Mesendoderm (in vitro differentiated cells): ENCODE data around the gene GADD45GIP1.

Experiments
- DNase-seq: peaks from one replicate; pipeline ENCODE4 v3.0.0; 2013
- H2AK5ac ChIP-seq: 2 replicates; pipeline ENCODE4 v1.6.1; 2013; ENCODE audit warnings: low read length, inconsistent platforms
- H2BK120ac ChIP-seq: 2 replicates; pipeline ENCODE4 v1.6.1; 2013; ENCODE audit warnings: low read depth, mild to moderate bottlenecking, low read length, moderate library complexity, mixed read lengths
- H2BK15ac ChIP-seq: replicated peaks from 2 replicates; pipeline ENCODE4 v1.6.1; 2013; ENCODE audit warnings: low read depth, mild to moderate bottlenecking, moderate library complexity
- H2BK5ac ChIP-seq: 2 replicates; pipeline ENCODE4 v1.6.1; 2013; ENCODE audit warnings: low read length, inconsistent platforms
- H3K18ac ChIP-seq: 2 replicates; pipeline ENCODE4 v1.6.1; 2013; ENCODE audit warnings: mild to moderate bottlenecking, low read length, mixed read lengths
- H3K23ac ChIP-seq: one replicate; pipeline ENCODE4 v1.6.1; 2013; ENCODE audit warnings: low read length
- H3K27ac ChIP-seq: 2 replicates; pipeline ENCODE4 v1.5.1; 2013; ENCODE audit warnings: low read depth, mild to moderate bottlenecking, inconsistent platforms, low read length, moderate library complexity
- H3K27me3 ChIP-seq: 2 replicates; pipeline ENCODE4 v1.6.1; 2013; ENCODE audit warnings: low read length, control low read depth, mild to moderate bottlenecking, inconsistent platforms; ENCODE audit not compliant: insufficient read depth, poor library complexity
- H3K36me3 ChIP-seq: 2 replicates; pipeline ENCODE4 v1.6.1; 2013; ENCODE audit warnings: low read length, inconsistent platforms; ENCODE audit not compliant: control insufficient read depth, insufficient read depth
- H3K4ac ChIP-seq: one replicate; pipeline ENCODE4 v1.6.1; 2013; ENCODE audit warnings: low read depth, mild to moderate bottlenecking, low read length, moderate library complexity
- H3K4me1 ChIP-seq: 2 replicates; pipeline ENCODE4 v1.6.1; 2013; ENCODE audit warnings: low read depth, low read length, inconsistent platforms; ENCODE audit not compliant: control insufficient read depth
- H3K4me2 ChIP-seq: 2 replicates; pipeline ENCODE4 v1.6.1; 2013; ENCODE audit warnings: low read length
- H3K4me3 ChIP-seq: 2 replicates; pipeline ENCODE4 v1.5.1; 2013; ENCODE audit warnings: mild to moderate bottlenecking, low read length
- H3K56ac ChIP-seq: one replicate; pipeline ENCODE4 v1.6.1; 2013; ENCODE audit warnings: low read length
- H3K79me1 ChIP-seq: 2 replicates; pipeline ENCODE4 v1.6.1; 2013; ENCODE audit warnings: low read length, inconsistent platforms
- H3K79me2 ChIP-seq: 2 replicates; pipeline ENCODE4 v1.6.1; 2013; ENCODE audit warnings: mild to moderate bottlenecking, low read length; ENCODE audit not compliant: control insufficient read depth, insufficient read depth
- H3K9ac ChIP-seq: 2 replicates; pipeline ENCODE4 v1.6.1; 2013; ENCODE audit warnings: low read length, inconsistent platforms
- H4K5ac ChIP-seq: one replicate; pipeline ENCODE4 v1.6.1; 2013; ENCODE audit warnings: low read length
- H4K8ac ChIP-seq: one replicate; pipeline ENCODE4 v1.6.1; 2013; ENCODE audit warnings: low read depth, mild to moderate bottlenecking, control low read depth, low read length, moderate library complexity
- WGBS: extraction: QIAGEN DNeasy Blood & Tissue Kit; methylation state at CpG from one replicate; pipeline ENCODE4 v1.1.7; 2013; ENCODE audit warnings: low lambda C conversion rate, missing lambda C conversion rate; ENCODE audit not compliant: insufficient coverage; ENCODE audit errors: extremely low coverage; 5-methylcytosine and 5-hydroxymethylcytosine counted together

GADD45GIP1 gene

DNA sequence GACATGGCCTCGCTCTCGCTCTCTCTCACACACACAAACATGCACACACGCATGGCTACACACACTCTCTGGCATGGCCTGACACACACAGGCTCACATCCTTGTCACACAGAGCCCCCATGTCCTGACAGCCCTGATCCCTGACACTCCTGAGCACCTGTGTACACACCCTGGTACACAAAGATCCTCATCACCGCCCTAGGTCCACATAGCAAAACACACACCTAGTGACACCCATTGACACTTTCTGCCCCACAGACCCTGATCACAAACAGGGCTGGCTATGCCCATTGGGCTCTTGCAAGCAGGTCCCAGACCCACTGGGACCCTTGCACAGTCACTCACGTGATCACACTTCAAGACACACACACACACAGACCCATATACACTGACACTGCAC, 34.3 kb upstream of the GADD45GIP1 start:
- Histone ChIP-seq H2BK5ac (no peak overlapping the region), H3K79me2 (no peaks in the 10 kb centered on the region), H3K4me3 (no peak overlapping the region), H3K27ac (no peak overlapping the region), H3K79me1 (no peaks in the 10 kb centered on the region), H4K5ac (no peak overlapping the region), H2BK15ac (no peak overlapping the region), H3K4me2 (no peak overlapping the region), H3K23ac (no peak overlapping the region), H4K8ac (no peak overlapping the region), H2AK5ac (no peak overlapping the region), H3K56ac (no peak overlapping the region), H3K4ac (no peak overlapping the region), H3K36me3 (no peaks in the 10 kb centered on the region), H3K9ac (no peak overlapping the region), H3K4me1 (no peaks in the 10 kb centered on the region), H2BK120ac (no peak overlapping the region), H3K18ac (no peak overlapping the region), H3K27me3 (peaks cover 16% of the 10 kb centered on the region)
- DNase-seq, result no peak
- WGBS, result no CpG with 5 or more reads among the region's 5 CpGs

DNA sequence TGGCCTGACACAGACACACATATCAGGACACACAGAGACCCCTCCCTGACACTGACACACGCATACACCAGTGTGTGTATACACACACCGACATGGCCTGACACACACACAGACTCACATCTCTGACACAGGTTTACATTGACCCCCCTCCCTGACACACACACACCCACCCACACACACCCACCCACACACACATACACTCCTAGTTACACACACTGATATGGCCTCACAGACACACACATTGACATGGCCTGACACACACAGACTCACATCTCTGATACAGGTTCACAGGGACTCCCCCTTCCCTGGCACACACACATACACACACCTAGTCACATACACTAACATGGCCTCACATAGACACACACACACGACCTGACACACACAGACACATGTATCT, 33.8 kb upstream of the GADD45GIP1 start:
- DNase-seq, result no peak
- Histone ChIP-seq H2BK5ac (no peak overlapping the region), H3K79me1 (no peaks in the 10 kb centered on the region), H2BK120ac (no peak overlapping the region), H3K4ac (no peak overlapping the region), H3K18ac (no peak overlapping the region), H3K9ac (no peak overlapping the region), H3K56ac (no peak overlapping the region), H3K4me2 (no peak overlapping the region), H3K4me3 (no peak overlapping the region), H3K4me1 (no peaks in the 10 kb centered on the region), H3K27me3 (peaks cover 11% of the 10 kb centered on the region), H2AK5ac (no peak overlapping the region), H3K27ac (no peak overlapping the region), H3K79me2 (no peaks in the 10 kb centered on the region), H3K36me3 (no peaks in the 10 kb centered on the region), H4K5ac (no peak overlapping the region), H2BK15ac (no peak overlapping the region), H4K8ac (no peak overlapping the region), H3K23ac (no peak overlapping the region)
- WGBS, result no CpG with 5 or more reads among the region's 3 CpGs

DNA sequence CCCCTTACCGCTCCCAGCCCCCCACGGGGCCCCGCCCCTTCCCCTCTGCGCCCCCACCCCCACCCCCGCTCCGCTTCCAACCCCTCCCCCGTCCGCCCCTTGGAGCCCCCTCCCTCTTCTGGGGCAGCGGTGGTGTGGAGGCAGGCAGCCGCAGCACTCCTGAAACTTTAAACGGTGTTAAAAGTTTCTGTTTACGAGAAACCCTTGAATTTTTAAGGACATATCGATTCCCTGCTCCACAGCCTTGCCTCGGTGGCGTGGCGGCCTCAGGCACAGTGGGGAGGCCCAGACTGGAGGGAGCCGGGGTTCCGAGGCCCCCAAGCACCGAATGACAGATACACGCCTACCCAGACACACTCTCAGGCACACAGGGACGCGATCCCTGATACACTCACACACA, 33.4 kb upstream of the GADD45GIP1 start:
- Histone ChIP-seq H3K79me2 (no peaks in the 10 kb centered on the region), H3K27me3 (peaks cover 12% of the 10 kb centered on the region), H3K27ac (no peak overlapping the region), H3K4me3 (no peak overlapping the region), H2BK5ac (no peak overlapping the region), H3K36me3 (no peaks in the 10 kb centered on the region), H3K4ac (no peak overlapping the region), H2BK120ac (no peak overlapping the region), H3K4me1 (no peaks in the 10 kb centered on the region), H4K5ac (no peak overlapping the region), H2AK5ac (no peak overlapping the region), H3K56ac (no peak overlapping the region), H3K4me2 (no peak overlapping the region), H4K8ac (no peak overlapping the region), H2BK15ac (no peak overlapping the region), H3K18ac (no peak overlapping the region), H3K79me1 (no peaks in the 10 kb centered on the region), H3K9ac (no peak overlapping the region), H3K23ac (no peak overlapping the region)
- no peak for DNase-seq
- WGBS, result no CpG with 5 or more reads among the region's 22 CpGs

DNA sequence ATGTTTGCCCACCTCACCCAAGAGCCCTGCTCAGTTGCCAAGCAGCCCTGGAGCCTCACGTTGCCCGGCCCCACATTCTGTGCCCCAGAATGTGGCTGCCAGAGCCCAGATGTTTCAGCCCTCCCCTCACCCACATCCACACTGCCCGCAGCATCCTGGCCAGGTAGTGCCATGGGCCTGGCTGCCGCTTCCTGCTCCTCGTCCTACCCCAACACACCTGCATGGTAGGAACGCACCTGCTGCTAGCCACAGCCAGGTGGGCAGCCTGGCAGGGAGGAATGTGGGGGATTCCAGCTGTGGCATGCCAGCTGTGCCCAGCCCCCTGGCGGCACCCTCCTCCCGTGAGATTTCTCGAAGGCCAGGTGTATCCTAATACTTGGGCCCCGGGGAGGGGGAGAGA, 30.8 kb upstream of the GADD45GIP1 start:
- Histone ChIP-seq H3K27ac (no peak overlapping the region), H3K4ac (no peak overlapping the region), H3K56ac (no peak overlapping the region), H3K4me1 (no peaks in the 10 kb centered on the region), H3K36me3 (no peaks in the 10 kb centered on the region), H2AK5ac (no peak overlapping the region), H3K4me2 (no peak overlapping the region), H3K79me2 (no peaks in the 10 kb centered on the region), H3K9ac (no peak overlapping the region), H4K5ac (no peak overlapping the region), H3K23ac (no peak overlapping the region), H4K8ac (no peak overlapping the region), H3K79me1 (no peaks in the 10 kb centered on the region), H2BK120ac (no peak overlapping the region), H2BK5ac (no peak overlapping the region), H2BK15ac (no peak overlapping the region), H3K27me3 (peaks cover 2% of the 10 kb centered on the region), H3K18ac (no peak overlapping the region), H3K4me3 (no peak overlapping the region)
- no peak for DNase-seq
- no CpG with 5 or more reads among the region's 10 CpGs for WGBS

DNA sequence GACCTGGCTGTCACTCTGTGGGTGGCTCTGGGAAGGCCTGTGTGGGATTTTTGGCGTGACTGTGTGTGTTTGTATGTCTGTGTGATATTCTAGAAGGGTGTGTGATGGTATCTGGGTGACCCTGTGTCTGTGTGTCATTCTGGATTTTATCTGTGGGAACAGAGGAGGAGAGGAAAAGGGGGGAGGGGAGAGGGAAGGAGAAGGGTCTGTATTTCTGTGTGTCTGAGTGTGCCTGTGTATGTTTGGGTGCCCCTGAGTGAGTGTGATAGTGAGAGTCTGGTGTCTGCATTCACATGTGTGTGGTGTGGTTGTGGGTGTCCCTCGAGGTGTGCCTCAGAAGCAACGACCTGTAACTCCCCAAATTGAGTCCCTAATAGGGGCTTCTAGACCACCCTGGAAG, 30.2 kb upstream of the GADD45GIP1 start:
- H2BK120ac ChIP-seq, result no peak overlapping the region
- H3K23ac ChIP-seq, result no peak overlapping the region
- no peak overlapping the region for H4K5ac ChIP-seq
- no peak overlapping the region for H2BK5ac ChIP-seq
- no peaks in the 10 kb centered on the region for H3K36me3 ChIP-seq
- H3K4me1 ChIP-seq, result no peaks in the 10 kb centered on the region
- no peak overlapping the region for H3K18ac ChIP-seq
- no peak overlapping the region for H2BK15ac ChIP-seq
- no peak overlapping the region for H3K9ac ChIP-seq
- H3K4me2 ChIP-seq, result no peak overlapping the region
- no peak overlapping the region for H3K27ac ChIP-seq
- H3K27me3 ChIP-seq, result peaks cover 2% of the 10 kb centered on the region
- H3K79me2 ChIP-seq, result no peaks in the 10 kb centered on the region
- H3K4ac ChIP-seq, result no peak overlapping the region
- no peak for DNase-seq
- H4K8ac ChIP-seq, result no peak overlapping the region
- H2AK5ac ChIP-seq, result no peak overlapping the region
- no peak overlapping the region for H3K4me3 ChIP-seq
- H3K79me1 ChIP-seq, result no peaks in the 10 kb centered on the region
- WGBS, result no CpG with 5 or more reads among the region's 3 CpGs
- H3K56ac ChIP-seq, result no peak overlapping the region

DNA sequence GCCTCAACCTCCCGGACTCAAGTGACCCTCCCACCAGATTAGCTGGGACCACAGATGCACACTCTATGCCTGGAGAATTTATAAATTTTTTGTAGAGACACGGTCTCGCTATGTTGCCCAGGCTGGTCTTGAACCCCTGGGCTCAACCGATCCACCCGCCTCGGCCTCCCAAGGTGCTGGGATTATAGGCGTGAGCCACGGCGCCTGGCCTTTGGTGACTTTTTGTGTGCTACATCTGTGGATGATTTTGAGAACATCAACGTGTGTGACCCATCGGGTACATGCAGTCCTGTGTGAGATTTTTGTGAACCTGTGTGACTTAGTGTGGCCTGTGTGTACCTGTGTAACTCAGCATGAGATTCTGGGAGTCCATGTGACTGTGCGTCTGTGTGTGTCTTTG, 29.7 kb upstream of the GADD45GIP1 start:
- DNase-seq, result no peak
- Histone ChIP-seq H3K56ac (no peak overlapping the region), H3K79me2 (no peaks in the 10 kb centered on the region), H4K5ac (no peak overlapping the region), H3K36me3 (no peaks in the 10 kb centered on the region), H2BK5ac (no peak overlapping the region), H4K8ac (no peak overlapping the region), H2BK15ac (no peak overlapping the region), H3K18ac (no peak overlapping the region), H3K79me1 (no peaks in the 10 kb centered on the region), H3K4me1 (no peaks in the 10 kb centered on the region), H3K4me3 (no peak overlapping the region), H3K4me2 (no peak overlapping the region), H3K27me3 (peaks cover 2% of the 10 kb centered on the region), H3K9ac (no peak overlapping the region), H3K23ac (no peak overlapping the region), H3K27ac (no peak overlapping the region), H2BK120ac (no peak overlapping the region), H2AK5ac (no peak overlapping the region), H3K4ac (no peak overlapping the region)
- WGBS, result no CpG with 5 or more reads among the region's 12 CpGs
